NT2/D1 (cell line): ENCODE measurements around the gene CREB3.
A peak's percentile ranks its signal among the peaks of the same experiment; 100 is the strongest.

Experiments
- DNase-seq: peaks from one replicate; pipeline ENCODE4 v3.0.0-alpha.2; 2011; ENCODE audit warnings: low read depth, low spot score
- H3K27me3 ChIP-seq: 2 replicates; pipeline ENCODE4 v1.6.0; 2011; ENCODE audit warnings: mild to moderate bottlenecking; ENCODE audit not compliant: insufficient read length, insufficient read depth
- H3K36me3 ChIP-seq: 2 replicates; pipeline ENCODE4 v1.6.1; 2011; ENCODE audit warnings: mild to moderate bottlenecking, low read length, mixed read lengths; ENCODE audit not compliant: insufficient read depth, insufficient read length
- H3K4me1 ChIP-seq: 2 replicates; pipeline ENCODE4 v1.5.1; 2011; ENCODE audit not compliant: insufficient read depth, insufficient read length
- H3K4me3 ChIP-seq: 2 replicates; pipeline ENCODE4 v1.5.1; 2011; ENCODE audit warnings: low read depth; ENCODE audit not compliant: insufficient read length
- H3K9ac ChIP-seq: 2 replicates; pipeline ENCODE4 v1.6.0; 2011; ENCODE audit warnings: low read depth; ENCODE audit not compliant: insufficient read length
- H3K9me3 ChIP-seq: 2 replicates; pipeline ENCODE4 v1.5.1; 2011; ENCODE audit warnings: mild to moderate bottlenecking, low read length; ENCODE audit not compliant: insufficient read depth
- SUZ12 ChIP-seq: IDR thresholded peaks from 2 replicates; pipeline ENCODE4 v1.6.1; 2011; ENCODE audit not compliant: insufficient read length, insufficient read depth; ENCODE audit errors: extremely low read depth
- YY1 ChIP-seq: IDR thresholded peaks from 2 replicates; pipeline ENCODE4 v1.6.1; 2011; ENCODE audit not compliant: insufficient read length, insufficient read depth
- ZNF274 ChIP-seq: IDR thresholded peaks from 2 replicates; pipeline ENCODE4 v1.6.1; 2011; ENCODE audit warnings: mild to moderate bottlenecking, low read depth, low read length

The CREB3 gene

GRCh38 chr9:35717132-35717870 is 15.2 kb upstream of the CREB3 start:
- H3K9ac ChIP-seq, result no peak overlapping the region
- TF ChIP-seq SUZ12 (no peak), YY1 (no peak), ZNF274 (no peak)
- no peak for DNase-seq
- no peaks in the 10 kb centered on the region for H3K27me3 ChIP-seq
- H3K9me3 ChIP-seq, result no peaks in the 10 kb centered on the region
- H3K36me3 ChIP-seq, result peaks cover 98% of the 10 kb centered on the region
- H3K4me1 ChIP-seq, result peaks cover 16% of the 10 kb centered on the region
- H3K4me3 ChIP-seq, result no peak overlapping the region

- Histone ChIP-seq H3K27me3 (no peaks in the 10 kb centered on the region), H3K4me1 (peaks cover 9% of the 10 kb centered on the region), H3K9ac (no peak overlapping the region), H3K36me3 (peaks cover 100% of the 10 kb centered on the region), H3K9me3 (no peaks in the 10 kb centered on the region), H3K4me3 (no peak overlapping the region)
- TF ChIP-seq SUZ12, result no peak
- no peak for TF ChIP-seq ZNF274
- no peak for TF ChIP-seq YY1
- no peak for DNase-seq
These were observed 13.6 kb upstream of the CREB3 start for GRCh38 chr9:35718721-35719511.

- Histone ChIP-seq H3K27me3 (no peaks in the 10 kb centered on the region), H3K9ac (no peak overlapping the region), H3K36me3 (peaks cover 100% of the 10 kb centered on the region), H3K4me1 (peaks cover 9% of the 10 kb centered on the region), H3K4me3 (no peak overlapping the region), H3K9me3 (no peaks in the 10 kb centered on the region)
- DNase-seq, result no peak
- TF ChIP-seq YY1 (no peak), ZNF274 (no peak), SUZ12 (no peak)
These were observed 12.9 kb upstream of the CREB3 start for GRCh38 chr9:35719546-35719945.

GRCh38 chr9:35723426-35723825 is 9.0 kb upstream of the CREB3 start:
- Histone ChIP-seq H3K9ac (no peak overlapping the region), H3K9me3 (no peaks in the 10 kb centered on the region), H3K27me3 (no peaks in the 10 kb centered on the region), H3K4me1 (peaks cover 15% of the 10 kb centered on the region), H3K4me3 (no peak overlapping the region), H3K36me3 (peaks cover 85% of the 10 kb centered on the region)
- DNase-seq, result no peak
- TF ChIP-seq ZNF274 (no peak), YY1 (no peak), SUZ12 (no peak)

GRCh38 chr9:35723908-35724307 is 8.6 kb upstream of the CREB3 start:
- Histone ChIP-seq H3K36me3 (peaks cover 80% of the 10 kb centered on the region), H3K9me3 (no peaks in the 10 kb centered on the region), H3K9ac (no peak overlapping the region), H3K4me1 (peaks cover 15% of the 10 kb centered on the region), H3K27me3 (no peaks in the 10 kb centered on the region), H3K4me3 (no peak overlapping the region)
- no peak for DNase-seq
- no peak for TF ChIP-seq YY1
- no peak for TF ChIP-seq ZNF274
- TF ChIP-seq SUZ12, result no peak

- H3K27me3 ChIP-seq, result no peaks in the 10 kb centered on the region
- TF ChIP-seq ZNF274 (no peak), YY1 (no peak), SUZ12 (no peak)
- DNase-seq, result no peak
- H3K36me3 ChIP-seq, result peaks cover 65% of the 10 kb centered on the region
- no peak overlapping the region for H3K9ac ChIP-seq
- no peaks in the 10 kb centered on the region for H3K9me3 ChIP-seq
- H3K4me3 ChIP-seq, result no peak overlapping the region
- H3K4me1 ChIP-seq, result peaks cover 15% of the 10 kb centered on the region
These were observed 7.1 kb upstream of the CREB3 start for GRCh38 chr9:35725362-35725761.

GRCh38 chr9:35726931-35727330 is 5.5 kb upstream of the CREB3 start:
- Histone ChIP-seq H3K9me3 (no peaks in the 10 kb centered on the region), H3K27me3 (no peaks in the 10 kb centered on the region), H3K4me1 (peaks cover 15% of the 10 kb centered on the region), H3K9ac (peak overlapping the region; percentile 26), H3K4me3 (no peak overlapping the region), H3K36me3 (peaks cover 50% of the 10 kb centered on the region)
- TF ChIP-seq SUZ12 (no peak), ZNF274 (no peak), YY1 (no peak)
- no peak for DNase-seq
